BLaER1 treated with 17β-estradiol and CSF1 and Interleukin-3, amounts not matched to agents 10 nM and 100 nM (cell line): ENCODE measurements around the gene FLT4.
A peak's percentile ranks its signal among the peaks of the same experiment; 100 is the strongest.

Source experiments
- H3K27ac ChIP-seq, 11 experiments: shearing (Covaris generic); formaldehyde crosslinking; 2 replicates each; pipeline ENCODE4 v1.8.1; 2022
- H3K27me3 ChIP-seq, 11 experiments: shearing (Covaris generic); formaldehyde crosslinking; 2 replicates each; pipeline ENCODE4 v1.8.1; 2022
- H3K36me3 ChIP-seq, 11 experiments: shearing (Covaris generic); formaldehyde crosslinking; 2 replicates each; pipeline ENCODE4 v1.8.1; 2022
- H3K4me1 ChIP-seq, 10 experiments: shearing (Covaris generic); formaldehyde crosslinking; 2 replicates each; pipeline ENCODE4 v1.8.1; 2022
- H3K4me2 ChIP-seq, 11 experiments: shearing (Covaris generic); formaldehyde crosslinking; 2 replicates each; pipeline ENCODE4 v1.8.1; 2022
- H3K4me3 ChIP-seq, 10 experiments: shearing (Covaris generic); formaldehyde crosslinking; 2 replicates each; pipeline ENCODE4 v1.8.1; 2022
- H3K9ac ChIP-seq, 11 experiments: shearing (Covaris generic); formaldehyde crosslinking; 2 replicates each; pipeline ENCODE4 v1.8.1; 2022
- H3K9me3 ChIP-seq, 11 experiments: shearing (Covaris generic); formaldehyde crosslinking; replicated peaks in 1 of 11; 2 replicates each; pipeline ENCODE4 v1.8.1; 2022
- H4K20me1 ChIP-seq, 11 experiments: shearing (Covaris generic); formaldehyde crosslinking; 2 replicates each; pipeline ENCODE4 v1.8.1; 2022
- Cebpa-rat ChIP-seq, 11 experiments: shearing (Covaris generic); IDR thresholded peaks; 2 replicates each; pipeline ENCODE4 v1.8.1; 2022

Gene FLT4

DNA sequence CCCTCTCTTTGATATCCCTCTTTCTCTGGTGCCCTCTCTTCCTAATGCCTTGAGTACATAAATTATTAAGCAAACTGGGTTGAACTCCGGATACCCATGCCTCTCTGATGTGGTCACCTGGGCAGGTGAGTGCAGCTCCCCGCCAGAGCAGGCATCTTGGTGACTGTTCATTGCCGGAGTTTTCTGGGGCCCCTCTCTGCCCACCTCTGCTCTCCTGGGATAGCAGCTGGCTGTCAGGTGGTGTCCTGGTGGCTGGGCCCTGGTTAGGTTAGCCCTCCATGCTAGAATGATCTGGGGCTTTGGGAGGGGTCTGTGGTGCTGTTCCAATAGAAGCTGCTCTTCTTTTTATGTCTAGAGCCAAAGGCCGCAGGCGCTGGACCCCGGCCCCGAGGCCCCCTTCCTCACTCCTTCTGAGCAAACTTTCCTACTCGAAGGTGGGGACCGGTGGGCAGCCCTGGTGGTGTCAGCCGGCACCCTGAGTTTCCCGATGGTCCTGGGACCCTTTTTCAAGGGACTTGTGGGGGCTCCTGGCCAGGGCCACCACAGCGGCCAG lies 53.2 kb downstream of the FLT4 start:
- Histone ChIP-seq H3K9me3 (no peaks in the 10 kb centered on the region), H3K4me2 (peak overlapping the region in 9 of 11 experiments; percentile 20 to 69 (median 52); a peak in 17 of 22 replicates), H3K4me1 (peaks cover 7 to 51% (median 43%) of the 10 kb centered on the region in 10 experiments; a peak in 19 of 20 replicates), H4K20me1 (peaks cover 0 to 11% (median 0%) of the 10 kb centered on the region in 11 experiments; a peak in 7 of 22 replicates), H3K36me3 (no peaks in the 10 kb centered on the region), H3K4me3 (no peak overlapping the region), H3K27ac (0 out of 22 replicates have a peak overlapping the region, but pooled peaks of 1 of the 11 experiments have one; percentile 9), H3K9ac (peak overlapping the region in 2 of 11 experiments; percentile 18 to 52; a peak in 1 of 22 replicates), H3K27me3 (peaks cover 18 to 28% (median 24%) of the 10 kb centered on the region in 11 experiments)
- no peak for TF ChIP-seq Cebpa-rat (IDR thresholded peaks at IDR 0.05)

DNA sequence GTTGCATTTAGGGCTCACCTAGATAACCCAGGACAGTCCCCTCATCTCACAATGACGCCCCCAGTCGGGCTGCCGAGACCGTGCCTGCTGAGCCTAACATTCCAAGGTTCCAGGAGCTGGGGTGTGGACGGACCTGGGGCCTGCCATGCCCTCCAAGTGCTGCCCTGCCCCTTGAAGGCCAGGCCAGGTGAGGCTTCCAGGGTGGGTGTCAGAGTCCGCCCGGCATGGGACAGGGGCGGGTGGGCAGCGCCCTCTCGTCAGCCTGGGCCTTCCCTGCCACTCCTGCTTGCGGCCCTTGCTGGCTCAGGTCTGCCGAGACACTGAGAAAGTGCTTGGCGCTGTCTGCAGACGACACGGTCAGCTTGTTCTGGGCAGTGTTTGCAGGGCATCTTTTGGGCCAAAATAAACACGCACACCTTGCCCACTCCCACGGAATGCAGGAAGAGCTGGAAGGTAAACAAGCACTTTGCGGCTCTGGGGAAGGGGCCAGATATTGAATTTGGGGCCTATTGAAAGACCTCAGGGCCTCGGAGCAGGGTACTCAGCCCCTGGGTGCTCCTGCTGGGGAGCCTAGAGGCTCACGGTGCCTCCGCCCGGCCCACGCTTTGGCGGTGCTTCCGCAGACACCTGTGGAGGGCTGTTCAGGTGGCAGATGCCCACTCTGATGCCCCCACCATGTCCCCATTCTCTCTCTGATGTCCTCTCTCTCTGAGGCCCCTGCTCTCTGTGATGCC lies 53.9 kb downstream of the FLT4 start:
- no peak overlapping the region for H3K9ac ChIP-seq
- H3K4me1 ChIP-seq, result peaks cover 12 to 50% (median 41%) of the 10 kb centered on the region in 10 experiments; a peak in 19 of 20 replicates
- H3K36me3 ChIP-seq, result no peaks in the 10 kb centered on the region
- peaks cover 25 to 34% (median 31%) of the 10 kb centered on the region in 11 experiments for H3K27me3 ChIP-seq
- H4K20me1 ChIP-seq, result peaks cover 0 to 17% (median 0%) of the 10 kb centered on the region in 11 experiments; a peak in 7 of 22 replicates
- H3K27ac ChIP-seq, result no peak overlapping the region
- no peak overlapping the region for H3K4me3 ChIP-seq
- no peaks in the 10 kb centered on the region for H3K9me3 ChIP-seq
- H3K4me2 ChIP-seq, result no peak overlapping the region
- TF ChIP-seq Cebpa-rat (IDR thresholded peaks at IDR 0.05), result no peak

DNA sequence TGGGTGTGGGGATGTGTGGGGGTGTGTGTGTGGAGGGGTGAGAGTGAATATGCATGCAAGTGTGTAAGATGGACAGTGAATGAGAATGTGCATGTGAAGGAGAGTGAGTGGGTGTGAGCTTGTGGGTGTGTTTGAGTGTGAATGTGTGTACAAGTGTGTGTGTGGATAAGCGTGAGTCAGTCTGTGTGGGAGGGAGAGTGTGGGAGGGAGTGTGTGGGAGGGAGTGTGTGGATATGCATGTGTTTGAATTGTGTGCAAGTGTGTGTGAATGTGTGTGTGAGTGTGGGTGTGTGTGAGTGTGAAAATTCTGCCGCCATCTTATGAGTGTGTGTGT lies 54.4 kb downstream of the FLT4 start:
- H3K4me3 ChIP-seq, result no peak overlapping the region
- no peak overlapping the region for H3K27ac ChIP-seq
- no peak overlapping the region for H3K4me2 ChIP-seq
- TF ChIP-seq Cebpa-rat (IDR thresholded peaks at IDR 0.05), result no peak
- H3K36me3 ChIP-seq, result no peaks in the 10 kb centered on the region
- H3K27me3 ChIP-seq, result peaks cover 30 to 39% (median 36%) of the 10 kb centered on the region in 11 experiments
- H4K20me1 ChIP-seq, result peaks cover 0 to 21% (median 0%) of the 10 kb centered on the region in 11 experiments; a peak in 7 of 22 replicates
- H3K9ac ChIP-seq, result no peak overlapping the region
- peaks cover 11 to 44% (median 36%) of the 10 kb centered on the region in 10 experiments; a peak in 19 of 20 replicates for H3K4me1 ChIP-seq
- no peaks in the 10 kb centered on the region for H3K9me3 ChIP-seq

DNA sequence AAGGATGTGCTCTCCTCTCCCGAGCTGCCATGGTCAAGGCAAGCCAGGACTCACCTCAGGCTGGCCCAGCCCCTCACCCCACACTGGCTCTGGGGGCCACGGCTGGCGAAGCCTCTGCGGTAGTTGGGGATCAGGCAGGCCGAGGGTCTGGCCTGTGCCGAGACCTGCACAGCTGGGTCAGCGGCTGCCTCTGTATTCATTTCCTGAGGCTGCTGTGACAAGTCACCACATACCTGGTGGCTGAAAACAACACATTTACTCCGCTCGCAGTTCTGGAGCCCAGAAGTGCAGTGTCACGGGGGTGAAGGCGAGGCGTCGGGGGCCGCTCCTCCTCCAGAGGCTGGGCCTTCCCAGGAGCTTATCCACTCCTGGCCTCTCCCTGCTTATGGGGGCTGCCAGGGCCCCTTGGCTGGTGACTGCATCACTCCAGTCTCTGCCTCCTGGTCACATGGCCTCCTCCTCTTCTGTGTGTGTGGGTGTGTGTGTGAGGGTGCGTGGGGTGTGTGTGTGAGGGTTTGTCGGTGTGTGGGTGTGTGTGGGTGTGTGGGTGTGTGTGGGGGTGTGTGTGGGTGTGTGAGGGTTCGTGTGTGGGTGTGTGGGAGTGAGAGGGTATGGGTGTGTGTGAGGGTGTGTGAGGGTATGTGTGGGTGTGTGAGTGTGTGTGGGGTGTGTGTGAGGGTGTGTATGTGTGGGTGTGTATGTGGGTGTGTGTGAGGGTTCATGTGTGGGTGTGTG lies 54.9 kb downstream of the FLT4 start:
- no peak overlapping the region for H3K27ac ChIP-seq
- H3K9ac ChIP-seq, result no peak overlapping the region
- no peak overlapping the region for H3K4me2 ChIP-seq
- peaks cover 36 to 45% (median 42%) of the 10 kb centered on the region in 11 experiments for H3K27me3 ChIP-seq
- no peaks in the 10 kb centered on the region for H3K9me3 ChIP-seq
- no peak overlapping the region for H3K4me3 ChIP-seq
- peaks cover 9 to 39% (median 31%) of the 10 kb centered on the region in 10 experiments; a peak in 19 of 20 replicates for H3K4me1 ChIP-seq
- H3K36me3 ChIP-seq, result no peaks in the 10 kb centered on the region
- H4K20me1 ChIP-seq, result peaks cover 0 to 21% (median 0%) of the 10 kb centered on the region in 11 experiments; a peak in 7 of 22 replicates
- TF ChIP-seq Cebpa-rat (IDR thresholded peaks at IDR 0.05), result no peak

DNA sequence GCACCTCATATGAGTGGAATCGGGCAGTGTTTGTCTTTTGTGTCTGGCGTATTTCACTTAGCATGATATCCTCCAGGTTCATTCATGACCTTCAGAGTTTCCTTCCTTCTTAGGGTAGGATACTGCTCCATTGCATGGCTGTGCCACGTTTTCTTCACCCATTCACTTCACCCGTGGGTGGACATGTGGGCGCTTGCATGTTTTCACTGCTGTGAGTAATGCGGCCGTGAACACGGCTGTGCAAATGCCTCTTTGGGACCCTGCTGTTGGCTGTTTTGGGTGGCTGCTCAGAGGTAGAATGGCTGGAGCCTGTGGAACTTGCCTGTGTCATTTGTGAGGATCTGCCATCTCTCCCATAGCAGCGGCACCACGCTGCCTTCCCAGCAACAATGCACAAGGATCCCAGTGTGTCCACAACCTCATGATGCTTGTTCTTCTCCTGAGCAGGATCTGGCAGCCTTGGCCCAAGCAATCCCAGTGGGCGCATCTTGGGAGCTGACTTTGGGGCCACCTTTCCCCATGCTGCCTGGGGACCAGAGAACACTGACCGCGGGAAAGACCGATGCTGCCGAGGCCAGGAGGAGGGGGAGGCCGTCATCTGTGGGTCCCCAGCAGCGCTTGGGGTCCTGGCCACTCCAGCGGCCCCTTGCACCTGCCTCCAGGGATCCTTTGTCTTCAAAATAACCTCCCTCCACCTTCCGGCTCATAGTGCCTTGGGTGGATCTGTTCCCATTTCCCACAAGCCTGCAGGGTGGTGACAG lies 55.8 kb downstream of the FLT4 start:
- H3K9ac ChIP-seq, result no peak overlapping the region
- TF ChIP-seq Cebpa-rat (IDR thresholded peaks at IDR 0.05), result no peak

DNA sequence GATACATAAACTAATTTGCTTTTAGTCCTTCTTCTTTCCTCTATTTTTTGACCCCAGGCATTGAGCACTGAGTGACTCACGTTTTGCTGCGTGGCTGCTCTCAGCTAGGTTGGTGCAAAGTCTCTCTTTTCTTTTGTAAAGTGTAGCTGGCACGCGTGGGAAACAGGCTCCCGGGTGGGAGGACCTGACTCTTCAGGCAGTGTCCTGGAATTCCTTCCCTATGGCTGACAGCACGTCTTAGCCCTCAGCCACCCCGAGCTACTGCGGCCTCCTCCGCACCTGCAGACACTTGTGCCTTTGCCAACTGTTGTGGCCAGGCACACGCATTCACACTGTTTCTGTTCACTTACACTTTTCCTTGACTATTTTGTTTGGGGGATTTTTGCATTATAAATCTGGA lies 57.2 kb downstream of the FLT4 start:
- Histone ChIP-seq H3K36me3 (no peaks in the 10 kb centered on the region), H3K9ac (no peak overlapping the region), H4K20me1 (peaks cover 0 to 21% (median 0%) of the 10 kb centered on the region in 11 experiments; a peak in 7 of 22 replicates), H3K4me3 (no peak overlapping the region), H3K27ac (no peak overlapping the region), H3K27me3 (peaks cover 41 to 58% (median 50%) of the 10 kb centered on the region in 11 experiments), H3K9me3 (no peaks in the 10 kb centered on the region), H3K4me2 (no peak overlapping the region), H3K4me1 (peaks cover 9 to 31% (median 15%) of the 10 kb centered on the region in 10 experiments)
- TF ChIP-seq Cebpa-rat (IDR thresholded peaks at IDR 0.05), result no peak

More for the DNA sequence above, 55.8 kb downstream of the FLT4 start:
- H3K36me3 ChIP-seq, result no peaks in the 10 kb centered on the region
- no peak overlapping the region for H3K4me2 ChIP-seq
- peaks cover 0 to 21% (median 0%) of the 10 kb centered on the region in 11 experiments; a peak in 7 of 22 replicates for H4K20me1 ChIP-seq
- H3K9me3 ChIP-seq, result no peaks in the 10 kb centered on the region
- no peak overlapping the region for H3K4me3 ChIP-seq
- H3K27me3 ChIP-seq, result peaks cover 41 to 53% (median 48%) of the 10 kb centered on the region in 11 experiments
- H3K4me1 ChIP-seq, result peaks cover 9 to 32% (median 26%) of the 10 kb centered on the region in 10 experiments; a peak in 19 of 20 replicates
- no peak overlapping the region for H3K27ac ChIP-seq

DNA sequence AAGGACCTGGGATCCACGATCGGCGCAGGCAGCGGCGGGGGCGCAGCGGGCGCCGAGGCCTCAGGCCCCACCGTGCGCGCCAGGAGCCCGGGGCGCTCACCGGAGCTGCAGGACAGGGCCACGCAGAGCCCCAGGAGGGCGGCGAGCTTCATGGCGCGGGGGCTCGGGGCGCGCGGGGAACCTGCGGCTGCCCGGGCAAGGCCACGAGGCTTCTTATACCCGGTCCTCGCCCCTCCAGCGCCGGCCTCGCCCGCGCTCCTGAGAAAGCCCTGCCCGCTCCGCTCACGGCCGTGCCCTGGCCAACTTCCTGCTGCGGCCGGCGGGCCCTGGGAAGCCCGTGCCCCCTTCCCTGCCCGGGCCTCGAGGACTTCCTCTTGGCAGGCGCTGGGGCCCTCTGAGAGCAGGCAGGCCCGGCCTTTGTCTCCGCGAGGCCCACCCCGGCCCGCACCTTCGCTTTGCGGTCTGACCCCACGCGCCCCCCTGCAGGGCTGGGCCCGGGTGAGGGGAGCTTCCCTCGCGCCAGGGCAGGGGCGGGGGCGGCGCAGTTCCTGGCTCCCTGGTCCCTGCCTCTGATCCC lies 58.0 kb downstream of the FLT4 start, which contains the start of gene SCGB3A1:
SCGB3A1 (minus strand) TSS at position 189 of the 577 bp plus-strand sequence; CDS start at position 152, 37 bp downstream.
- H3K4me2 ChIP-seq, result peak within 1 kb of the TSS in 7 of 11 experiments; percentile 15 to 61 (median 30); a peak in 9 of 22 replicates
- peaks cover 41 to 58% (median 50%) of the 10 kb centered on the region in 11 experiments for H3K27me3 ChIP-seq
- H3K36me3 ChIP-seq, result no peaks in the 10 kb centered on the region
- peaks cover 4 to 25% (median 10%) of the 10 kb centered on the region in 10 experiments; a peak in 19 of 20 replicates for H3K4me1 ChIP-seq
- TF ChIP-seq Cebpa-rat (IDR thresholded peaks at IDR 0.05), result no peak
- no peak within 1 kb of the TSS for H3K27ac ChIP-seq
- H4K20me1 ChIP-seq, result peaks cover 0 to 21% (median 0%) of the 10 kb centered on the region in 11 experiments; a peak in 7 of 22 replicates
- no peak within 1 kb of the TSS for H3K9ac ChIP-seq
- no peaks in the 10 kb centered on the region for H3K9me3 ChIP-seq
- H3K4me3 ChIP-seq, result no peak within 1 kb of the TSS; a peak in 1 of 20 replicates
